Upper lobe of left lung (tissue), 6 donors: ENCODE data around the gene LHB. TPM values are rescaled to one million over a fixed set of nuclear protein-coding genes. Genes with fewer than 3 reads are reported as not detected.

Experiments
- ATAC-seq, 2 donors: fragments of 200-7000 bp; cut with Tn5 transposase; one replicate each; pipeline ENCODE4 v1.9.1; 2022; ENCODE audit warnings: mild to moderate bottlenecking in 2 of 2, moderate library complexity in 2 of 2; ENCODE audit not compliant: low FRiP score in 2 of 2
- DNase-seq, 2 donors: peaks; one replicate each; pipeline ENCODE4 v3.0.0-alpha.2; 2019 to 2020
- H3K27ac ChIP-seq, 4 donors: fragments of 200-600 bp; sonication (generic); one replicate each; pipeline ENCODE4 v1.5.1; 2016 to 2019
- H3K27me3 ChIP-seq, 4 donors: fragments of 200-600 bp; sonication (generic); one replicate each; pipeline ENCODE4 v1.5.1; 2017 to 2019
- H3K36me3 ChIP-seq, 4 donors: fragments of 200-600 bp; sonication (generic); one replicate each; pipeline ENCODE4 v1.5.1; 2016 to 2019
- H3K4me1 ChIP-seq, 4 donors: fragments of 200-600 bp; sonication (generic); one replicate each; pipeline ENCODE4 v1.5.1; 2018 to 2019
- H3K4me3 ChIP-seq, 4 donors: fragments of 200-600 bp; sonication (generic); one replicate each; pipeline ENCODE4 v1.5.1; 2017 to 2019; ENCODE audit warnings: mild to moderate bottlenecking in 2 of 4, moderate library complexity in 1 of 4
- H3K9me3 ChIP-seq, 4 donors: fragments of 200-600 bp; sonication (generic); one replicate each; pipeline ENCODE4 v1.5.1; 2018 to 2019
- EP300 ChIP-seq, 4 donors: sonication (generic); formaldehyde crosslinking; IDR thresholded peaks; one replicate each; pipeline ENCODE4 v1.5.1; 2017; ENCODE audit warnings: antibody characterized with exemption in 4 of 4, control low read depth in 2 of 4
- POLR2A ChIP-seq, 4 donors: fragments of 450-650 bp; IDR thresholded peaks; one replicate each; pipeline ENCODE4 v1.5.1; 2016 to 2017; ENCODE audit warnings: antibody characterized with exemption in 4 of 4, mild to moderate bottlenecking in 2 of 4
- POLR2AphosphoS5 ChIP-seq, 2 donors: sonication (generic); formaldehyde crosslinking; IDR thresholded peaks; one replicate each; pipeline ENCODE4 v1.5.1; 2017; ENCODE audit warnings: antibody characterized with exemption in 2 of 2
- WGBS, 2 donors: methylation state at CpG; one replicate each; pipeline ENCODE4 v1.1.5; 2017 to 2018; 5-methylcytosine and 5-hydroxymethylcytosine counted together
- small RNA-seq, 4 donors: library from RNA; depleted of rRNA; stranded (forward); fragments of <200 nt; gene quantifications; one replicate each; pipeline ENCODE3, GENCODE V24; 2016
- total RNA-seq, 6 donors: library from RNA; depleted of rRNA in 4 of 6; stranded (reverse); fragments of >200 nt in 4 of 6; gene quantifications; one replicate each; pipeline versions ENCODE4 v1.1.0 to v1.2.1, GENCODE V29; 2016 to 2021
- TF ChIP-seq, protein P1 (sequence below), 6 experiments: fragments of 450-650 bp in 4 of 6; fragments of 200-600 bp in 2 of 6; sonication (generic) in 2 of 6; IDR thresholded peaks; one replicate each; pipeline ENCODE4 v1.5.1; 2016 to 2019; ENCODE audit warnings: antibody characterized with exemption in 6 of 6
- donor health status: DM: no; HTN: no; CAD: no; lungs with moderate emphysema.
- donor health status: DM: no; HTN: yes; CAD: no; lungs with severe emphysema.

LHB gene
- total RNA-seq, 6 donors from 2014 or later, result 0.77 TPM; not detected in 5

DNA sequence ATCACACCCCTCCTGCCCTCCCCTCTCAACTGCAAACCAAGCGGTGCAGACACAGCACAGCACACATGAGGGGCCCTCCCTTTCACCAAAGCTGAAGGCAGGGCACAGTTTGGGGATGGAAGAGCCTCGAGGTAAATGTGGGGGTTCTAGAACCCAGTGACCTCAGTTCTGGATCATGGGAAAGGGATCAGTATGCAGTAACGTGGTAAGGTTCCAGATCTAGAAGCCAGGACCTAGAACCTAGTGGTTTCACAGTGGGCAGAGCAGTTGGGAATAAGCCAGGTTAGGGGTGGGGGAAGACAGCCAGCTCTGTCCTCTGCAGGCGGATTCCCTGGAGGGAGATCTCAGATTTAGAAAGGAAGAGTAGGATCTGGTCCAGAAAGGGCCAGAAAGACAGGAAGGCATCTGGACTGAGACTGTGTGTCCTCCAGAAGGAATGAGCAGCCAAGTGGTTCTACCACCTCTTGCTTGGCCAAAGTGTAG, 48.7 kb downstream of the LHB start:
- Histone ChIP-seq H3K9me3 (no peaks in the 10 kb centered on the region), H3K27ac (peak overlapping the region; percentile 88 to 98 (median 90)), H3K27me3 (no peaks in the 10 kb centered on the region), H3K36me3 (peaks cover 13 to 66% (median 42%) of the 10 kb centered on the region in 4 donors), H3K4me3 (peak overlapping the region in 1 of 4 donors; percentile 80), H3K4me1 (peaks cover 39 to 53% (median 41%) of the 10 kb centered on the region in 4 donors)
- TF ChIP-seq EP300 (IDR thresholded peaks at IDR 0.05), result no peak
- TF ChIP-seq POLR2A (IDR thresholded peaks at IDR 0.05), result no peak
- TF ChIP-seq, protein P1, sequence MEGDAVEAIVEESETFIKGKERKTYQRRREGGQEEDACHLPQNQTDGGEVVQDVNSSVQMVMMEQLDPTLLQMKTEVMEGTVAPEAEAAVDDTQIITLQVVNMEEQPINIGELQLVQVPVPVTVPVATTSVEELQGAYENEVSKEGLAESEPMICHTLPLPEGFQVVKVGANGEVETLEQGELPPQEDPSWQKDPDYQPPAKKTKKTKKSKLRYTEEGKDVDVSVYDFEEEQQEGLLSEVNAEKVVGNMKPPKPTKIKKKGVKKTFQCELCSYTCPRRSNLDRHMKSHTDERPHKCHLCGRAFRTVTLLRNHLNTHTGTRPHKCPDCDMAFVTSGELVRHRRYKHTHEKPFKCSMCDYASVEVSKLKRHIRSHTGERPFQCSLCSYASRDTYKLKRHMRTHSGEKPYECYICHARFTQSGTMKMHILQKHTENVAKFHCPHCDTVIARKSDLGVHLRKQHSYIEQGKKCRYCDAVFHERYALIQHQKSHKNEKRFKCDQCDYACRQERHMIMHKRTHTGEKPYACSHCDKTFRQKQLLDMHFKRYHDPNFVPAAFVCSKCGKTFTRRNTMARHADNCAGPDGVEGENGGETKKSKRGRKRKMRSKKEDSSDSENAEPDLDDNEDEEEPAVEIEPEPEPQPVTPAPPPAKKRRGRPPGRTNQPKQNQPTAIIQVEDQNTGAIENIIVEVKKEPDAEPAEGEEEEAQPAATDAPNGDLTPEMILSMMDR (IDR thresholded peaks at IDR 0.05), result no peak
- DNase-seq (no peak), ATAC-seq (no peak)
- WGBS, 2 donors, result 64 to 71% methylated on average over 4 of the region's 4 CpGs

DNA sequence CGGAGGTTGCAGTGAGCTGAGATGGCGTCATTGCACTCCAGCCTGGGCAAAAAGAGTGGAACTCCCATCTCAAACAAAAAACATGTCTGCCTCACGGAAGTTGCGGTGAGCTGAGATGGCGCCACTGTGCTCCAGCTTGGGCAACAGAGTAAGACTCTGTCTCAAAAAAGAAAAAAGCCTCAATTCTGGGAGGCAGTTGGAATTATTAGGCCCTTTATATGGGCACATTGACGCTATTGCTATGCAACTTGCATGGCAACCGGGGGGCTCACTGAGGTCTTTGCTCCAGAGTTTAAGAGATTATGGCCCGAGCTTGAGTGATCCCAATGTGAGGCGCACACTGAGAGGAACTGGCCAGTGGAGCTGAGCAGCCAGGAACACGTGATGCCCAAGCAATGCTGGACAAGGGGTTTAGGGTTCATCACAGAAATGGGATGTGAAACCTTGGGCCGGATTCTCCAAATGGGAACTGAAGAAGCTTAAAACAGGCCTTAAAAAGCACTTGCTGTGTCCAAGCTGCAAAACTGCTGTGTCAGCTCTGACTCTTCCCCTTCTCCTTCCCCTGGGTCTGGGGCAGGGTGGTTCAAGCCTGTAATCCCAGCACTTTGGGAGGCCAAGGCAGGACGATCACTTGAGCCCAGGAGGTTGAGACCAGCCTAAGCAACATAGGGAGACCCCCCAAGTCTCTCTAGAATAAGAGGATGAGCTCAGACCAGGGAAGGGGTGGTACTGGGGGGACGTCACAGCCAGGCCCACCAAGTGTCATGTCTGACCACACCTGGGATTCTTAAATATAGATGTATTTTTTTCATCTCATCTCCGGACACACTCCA, 49.3 kb downstream of the LHB start:
- WGBS, 2 donors, result 69 to 75% methylated on average over 14 of the region's 14 CpGs
- peak overlapping the region; percentile 88 to 98 (median 90) for H3K27ac ChIP-seq
- DNase-seq (peak in 1 of 2 donors; percentile 80), ATAC-seq (peak in 1 of 2 donors; percentile 28)
- peaks cover 13 to 59% (median 36%) of the 10 kb centered on the region in 4 donors for H3K36me3 ChIP-seq
- peak overlapping the region in 3 of 4 donors; percentile 80 to 97 (median 90) for H3K4me3 ChIP-seq
- peaks cover 42 to 57% (median 46%) of the 10 kb centered on the region in 4 donors for H3K4me1 ChIP-seq
- TF ChIP-seq, protein P1 (IDR thresholded peaks at IDR 0.05), result no peak
- TF ChIP-seq POLR2AphosphoS5 (IDR thresholded peaks at IDR 0.05) (peak; percentile 44 to 59), EP300 (IDR thresholded peaks at IDR 0.05) (peak in 1 of 4 donors; percentile 2), POLR2A (IDR thresholded peaks at IDR 0.05) (peak in 3 of 4 donors; percentile 8 to 72 (median 24))
- H3K27me3 ChIP-seq, result no peaks in the 10 kb centered on the region
- H3K9me3 ChIP-seq, result no peaks in the 10 kb centered on the region

DNA sequence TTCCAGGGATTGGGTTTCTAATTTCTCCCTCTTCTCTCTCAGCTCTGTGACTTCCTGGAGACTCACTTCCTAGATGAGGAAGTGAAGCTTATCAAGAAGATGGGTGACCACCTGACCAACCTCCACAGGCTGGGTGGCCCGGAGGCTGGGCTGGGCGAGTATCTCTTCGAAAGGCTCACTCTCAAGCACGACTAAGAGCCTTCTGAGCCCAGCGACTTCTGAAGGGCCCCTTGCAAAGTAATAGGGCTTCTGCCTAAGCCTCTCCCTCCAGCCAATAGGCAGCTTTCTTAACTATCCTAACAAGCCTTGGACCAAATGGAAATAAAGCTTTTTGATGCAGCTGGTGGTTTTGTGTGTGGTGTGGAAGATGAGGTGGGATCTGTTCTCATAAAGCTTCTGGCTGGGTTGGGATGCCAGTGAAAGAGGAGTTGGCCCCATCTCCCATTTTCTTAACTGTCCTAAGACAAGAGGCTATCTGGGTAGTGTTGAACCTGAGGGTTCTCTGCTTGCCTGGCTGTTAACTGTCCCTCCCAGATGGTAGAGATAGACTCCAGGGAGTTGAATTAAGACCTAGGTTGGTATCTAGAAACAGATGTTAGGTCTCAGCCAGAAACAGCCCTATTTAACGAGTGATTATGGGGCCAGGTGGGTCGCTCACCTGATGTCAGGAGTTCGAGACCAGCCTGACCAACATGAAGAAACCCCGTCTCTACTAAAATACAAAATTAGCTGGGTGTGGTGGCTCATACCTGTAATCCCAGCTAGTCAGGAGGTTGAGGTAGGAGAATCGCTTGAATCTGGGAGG, 50.1 kb downstream of the LHB start:
- WGBS, 2 donors, result 68 to 81% methylated on average over 10 of the region's 10 CpGs
- TF ChIP-seq POLR2AphosphoS5 (IDR thresholded peaks at IDR 0.05) (peak in 1 of 2 donors; percentile 17), POLR2A (IDR thresholded peaks at IDR 0.05) (no peak)
- Histone ChIP-seq H3K4me3 (peak overlapping the region; percentile 80 to 97 (median 88)), H3K9me3 (no peaks in the 10 kb centered on the region), H3K36me3 (peaks cover 13 to 55% (median 32%) of the 10 kb centered on the region in 4 donors), H3K27ac (peak overlapping the region; percentile 88 to 98 (median 90)), H3K4me1 (peaks cover 48 to 65% (median 53%) of the 10 kb centered on the region in 4 donors), H3K27me3 (no peaks in the 10 kb centered on the region)
- DNase-seq, result peak in 1 of 2 donors; percentile 52
- no peak for ATAC-seq

Small RNA genes lying within 50 kb of the gene (small RNA-seq; reads per million reads assigned to genes)
- gene MIR6798, result 0 reads per million in 4 donors

Other genes with a start within 250 kb of the LHB start
- gene BCAT2, start 206.1 kb downstream of the LHB start, total RNA-seq, result 100 to 1,000 TPM in 1 of 6 donors, 10 to 100 TPM in 5; 50.7 to 221 (median 81.2) TPM
- gene HSD17B14, start 180.6 kb downstream of the LHB start, total RNA-seq, result 10 to 100 TPM; 13.8 to 65.0 (median 28.5) TPM
- 10 to 100 TPM in 5 of 6 donors, 1 to 10 TPM in 1; 6.3 to 34.9 (median 21.2) TPM for gene PLEKHA4, start 148.5 kb downstream of the LHB start, total RNA-seq
- 100 to 1,000 TPM in 5 of 6 donors, 10 to 100 TPM in 1; 96.2 to 194 (median 114) TPM for gene PPP1R15A, start 144.7 kb downstream of the LHB start, total RNA-seq
- 1 to 10 TPM in 1 of 6 donors, under 1 TPM in 2, not detected in 3; 0.30 to 4.9 (median 0.86) TPM for gene TULP2, start 118.3 kb downstream of the LHB start, total RNA-seq
- 100 to 1,000 TPM; 278 to 463 (median 341) TPM for gene NUCB1, start 116.8 kb downstream of the LHB start, total RNA-seq
- 1 to 10 TPM; 1.9 to 6.3 (median 2.8) TPM for gene DHDH, start 83.4 kb downstream of the LHB start, total RNA-seq
- gene BAX, start 62.2 kb downstream of the LHB start, total RNA-seq, result 100 to 1,000 TPM in 4 of 6 donors, 10 to 100 TPM in 2; 68.1 to 143 (median 112) TPM
- over 10,000 TPM in 3 of 6 donors, 1,000 to 10,000 TPM in 3; 5,928 to 23,282 (median 11,982) TPM for gene FTL, start 51.8 kb downstream of the LHB start, total RNA-seq
- 10 to 100 TPM; 26.4 to 79.6 (median 35.6) TPM for gene GYS1, start 23.8 kb downstream of the LHB start, total RNA-seq
- 100 to 1,000 TPM in 2 of 6 donors, 10 to 100 TPM in 4; 45.7 to 105 (median 70.6) TPM for gene RUVBL2, start 23.2 kb downstream of the LHB start, total RNA-seq
- gene CGB3, start 7.2 kb upstream of the LHB start, total RNA-seq, result not detected
- gene CGB2, start 14.8 kb upstream of the LHB start, total RNA-seq, result not detected
- gene CGB1, start 19.8 kb upstream of the LHB start, total RNA-seq, result not detected
- gene CGB5, start 26.8 kb upstream of the LHB start, total RNA-seq, result not detected
- gene CGB8, start 32.0 kb upstream of the LHB start, total RNA-seq, result not detected
- gene CGB7, start 40.7 kb upstream of the LHB start, total RNA-seq, result 1 to 10 TPM in 1 of 6 donors, under 1 TPM in 5; 0.22 to 5.2 (median 0.55) TPM
- 10 to 100 TPM in 1 of 6 donors, 1 to 10 TPM in 5; 1.2 to 10.5 (median 4.9) TPM for gene NTF4, start 47.7 kb upstream of the LHB start, total RNA-seq
- gene KCNA7, start 55.6 kb upstream of the LHB start, total RNA-seq, result not detected
- gene SNRNP70, start 68.4 kb upstream of the LHB start, total RNA-seq, result 1,000 to 10,000 TPM in 1 of 6 donors, 100 to 1,000 TPM in 5; 147 to 1,500 (median 176) TPM
- gene LIN7B, start 97.3 kb upstream of the LHB start, total RNA-seq, result 10 to 100 TPM in 1 of 6 donors, 1 to 10 TPM in 5; 3.1 to 10.2 (median 7.6) TPM
- 1 to 10 TPM in 4 of 6 donors, under 1 TPM in 1, not detected in 1; 0.89 to 7.9 (median 2.3) TPM for gene C19orf73, start 102.1 kb upstream of the LHB start, total RNA-seq
- 10 to 100 TPM in 1 of 6 donors, 1 to 10 TPM in 5; 2.4 to 11.5 (median 5.9) TPM for gene PPFIA3, start 102.5 kb upstream of the LHB start, total RNA-seq
- gene HRC, start 138.3 kb upstream of the LHB start, total RNA-seq, result 1 to 10 TPM in 3 of 6 donors, under 1 TPM in 2, not detected in 1; 0.61 to 2.1 (median 1.2) TPM
- gene TRPM4, start 140.7 kb upstream of the LHB start, total RNA-seq, result 100 to 1,000 TPM in 1 of 6 donors, 10 to 100 TPM in 5; 23.9 to 120 (median 49.3) TPM